Measurements from ENCODE around the gene MIAT.
A peak's percentile ranks its signal among the peaks of the same experiment; 100 is the strongest.

Gene MIAT

GRCh38 chr22:26658671-26659478 lies 1.5 kb downstream of the MIAT start:
- H3K4me3 ChIP-seq (replicated peaks in 1 of 2; ENCODE audit: low read depth in 2 of 2, low read length in 2 of 2): peak overlapping the region; percentile 27 to 35
- TF ChIP-seq CTCF (IDR thresholded peaks at IDR 0.05; ENCODE audit: low read depth, low read length): no peak
- peak; percentile 79 to 93 for DNase-seq (ENCODE audit: low read depth in 2 of 2)

- no peak for DNase-seq (ENCODE audit: low read depth in 2 of 2)
- no peak for TF ChIP-seq CTCF (IDR thresholded peaks at IDR 0.05; ENCODE audit: low read depth, low read length)
Observed at GRCh38 chr22:26660356-26660755, 3.0 kb downstream of the MIAT start.

GRCh38 chr22:26660961-26661578 lies 3.7 kb downstream of the MIAT start:
- no peak overlapping the region for H3K4me3 ChIP-seq (replicated peaks in 1 of 2; ENCODE audit: low read depth in 2 of 2, low read length in 2 of 2)
- DNase-seq (ENCODE audit: low read depth in 2 of 2): peak in 1 of 2 donors; percentile 46
- TF ChIP-seq CTCF (IDR thresholded peaks at IDR 0.05; ENCODE audit: low read depth, low read length): no peak

More at GRCh38 chr22:26660356-26660755, 3.0 kb downstream of the MIAT start:
- H3K4me3 ChIP-seq (replicated peaks in 1 of 2; ENCODE audit: low read depth in 2 of 2, low read length in 2 of 2): no peak overlapping the region

- TF ChIP-seq CTCF (IDR thresholded peaks at IDR 0.05; ENCODE audit: low read depth, low read length): no peak
- no peak overlapping the region for H3K4me3 ChIP-seq (replicated peaks in 1 of 2; ENCODE audit: low read depth in 2 of 2, low read length in 2 of 2)
Observed at GRCh38 chr22:26662160-26662559, 4.8 kb downstream of the MIAT start.

GRCh38 chr22:26663374-26663923 lies 6.1 kb downstream of the MIAT start:
- DNase-seq (ENCODE audit: low read depth in 2 of 2): no peak
- no peak overlapping the region for H3K4me3 ChIP-seq (replicated peaks in 1 of 2; ENCODE audit: low read depth in 2 of 2, low read length in 2 of 2)
- TF ChIP-seq CTCF (IDR thresholded peaks at IDR 0.05; ENCODE audit: low read depth, low read length): no peak

More at GRCh38 chr22:26662160-26662559, 4.8 kb downstream of the MIAT start:
- no peak for DNase-seq (ENCODE audit: low read depth in 2 of 2)

GRCh38 chr22:26665813-26666231 lies 8.4 kb downstream of the MIAT start:
- TF ChIP-seq CTCF (IDR thresholded peaks at IDR 0.05; ENCODE audit: low read depth, low read length): no peak
- H3K4me3 ChIP-seq (replicated peaks in 1 of 2; ENCODE audit: low read depth in 2 of 2, low read length in 2 of 2): no peak overlapping the region
- peak; percentile 43 to 56 for DNase-seq (ENCODE audit: low read depth in 2 of 2)
